Measurements from ENCODE around the gene SPATA16.

Gene SPATA16

GRCh38 chr3:173003956-173004355 lies 137.1 kb downstream of the SPATA16 start:
- DNase-seq (ENCODE audit: low read depth) = no peak
- no peak for TF ChIP-seq CTCF (IDR thresholded peaks at IDR 0.05; ENCODE audit: control insufficient read depth, insufficient read depth, low read depth, low read length, missing control alignments)
- no peak overlapping the region for H3K4me3 ChIP-seq (ENCODE audit: control insufficient read depth, low read depth, low read length)

- no peak overlapping the region for H3K4me3 ChIP-seq (ENCODE audit: control insufficient read depth, low read depth, low read length)
- no peak for DNase-seq (ENCODE audit: low read depth)
- no peak for TF ChIP-seq CTCF (IDR thresholded peaks at IDR 0.05; ENCODE audit: control insufficient read depth, insufficient read depth, low read depth, low read length, missing control alignments)
Observed at GRCh38 chr3:173003471-173003870, 137.6 kb downstream of the SPATA16 start.

- H3K4me3 ChIP-seq (ENCODE audit: control insufficient read depth, low read depth, low read length) = no peak overlapping the region
- TF ChIP-seq CTCF (IDR thresholded peaks at IDR 0.05; ENCODE audit: control insufficient read depth, insufficient read depth, low read depth, low read length, missing control alignments) = no peak
- DNase-seq (ENCODE audit: low read depth) = no peak
Observed at GRCh38 chr3:173001622-173002021, 139.4 kb downstream of the SPATA16 start.

- H3K4me3 ChIP-seq (ENCODE audit: control insufficient read depth, low read depth, low read length) = no peak overlapping the region
- no peak for TF ChIP-seq CTCF (IDR thresholded peaks at IDR 0.05; ENCODE audit: control insufficient read depth, insufficient read depth, low read depth, low read length, missing control alignments)
- DNase-seq (ENCODE audit: low read depth) = no peak
Observed at GRCh38 chr3:173000553-173000952, 140.5 kb downstream of the SPATA16 start.

- TF ChIP-seq CTCF (IDR thresholded peaks at IDR 0.05; ENCODE audit: control insufficient read depth, insufficient read depth, low read depth, low read length, missing control alignments) = no peak
- no peak for DNase-seq (ENCODE audit: low read depth)
- no peak overlapping the region for H3K4me3 ChIP-seq (ENCODE audit: control insufficient read depth, low read depth, low read length)
Observed at GRCh38 chr3:172993412-172993811, 147.6 kb downstream of the SPATA16 start.

GRCh38 chr3:172991424-172991996 lies 149.5 kb downstream of the SPATA16 start:
- no peak for DNase-seq (ENCODE audit: low read depth)
- no peak overlapping the region for H3K4me3 ChIP-seq (ENCODE audit: control insufficient read depth, low read depth, low read length)
- TF ChIP-seq CTCF (IDR thresholded peaks at IDR 0.05; ENCODE audit: control insufficient read depth, insufficient read depth, low read depth, low read length, missing control alignments) = no peak

GRCh38 chr3:172989373-172989772 lies 151.7 kb downstream of the SPATA16 start:
- no peak for DNase-seq (ENCODE audit: low read depth)
- no peak for TF ChIP-seq CTCF (IDR thresholded peaks at IDR 0.05; ENCODE audit: control insufficient read depth, insufficient read depth, low read depth, low read length, missing control alignments)
- H3K4me3 ChIP-seq (ENCODE audit: control insufficient read depth, low read depth, low read length) = no peak overlapping the region

All from AG09309 (cell line).